ENCODE results near the gene IRF4.

IRF4 gene

DNA sequence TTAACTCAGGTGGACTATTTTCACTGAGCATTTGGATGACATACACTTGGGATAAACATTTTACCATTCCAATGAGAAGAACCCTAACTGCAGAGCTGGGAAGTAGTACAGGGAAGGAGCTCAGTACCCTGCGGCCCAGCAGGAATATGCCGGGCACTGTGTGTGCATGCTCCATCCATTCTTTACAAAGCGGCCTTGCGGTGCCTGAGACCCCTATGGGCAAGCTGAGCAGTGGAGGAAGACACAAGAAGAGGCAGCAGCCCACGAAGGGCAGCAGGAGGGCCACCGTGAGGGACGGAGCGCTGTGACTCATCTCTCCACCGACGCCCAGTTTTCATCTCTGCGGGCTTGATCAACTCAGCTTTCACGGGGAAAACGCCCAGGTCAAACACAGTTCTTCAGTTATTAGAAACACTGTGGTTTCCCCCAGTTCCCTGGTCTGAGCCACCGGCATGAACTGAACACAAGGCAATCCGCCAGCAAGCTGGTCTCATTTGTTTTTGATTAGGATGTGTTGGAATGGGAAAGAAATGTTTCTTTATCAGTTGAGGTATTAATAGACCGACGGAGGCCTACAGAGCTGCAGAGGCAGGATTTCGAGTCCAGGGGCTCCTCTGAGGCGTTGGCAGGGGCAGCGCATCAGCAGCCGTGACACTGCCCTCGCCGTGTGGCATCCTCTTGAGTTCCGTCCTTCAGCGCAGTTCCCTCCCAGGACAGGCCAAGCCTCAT is 44.9 kb downstream of the IRF4 start:
- Histone ChIP-seq H3K27ac (ENCODE audit: low read length) (no peak overlapping the region), H3K4me3 (ENCODE audit: low read depth in 1 of 2, low read length in 2 of 2) (no peak overlapping the region), H3K9me3 (ENCODE audit: control insufficient read depth in 1 of 2, low read length in 2 of 2) (no peaks in the 10 kb centered on the region), H3K27me3 (ENCODE audit: low read depth, low read length) (no peaks in the 10 kb centered on the region), H3K4me1 (ENCODE audit: control insufficient read depth in 1 of 2, insufficient read depth in 2 of 2, low read length in 2 of 2) (no peaks in the 10 kb centered on the region), H3K36me3 (ENCODE audit: control insufficient read depth in 1 of 2, insufficient read depth in 2 of 2, low read length in 2 of 2) (no peaks in the 10 kb centered on the region)

- Histone ChIP-seq H3K4me1 (ENCODE audit: control insufficient read depth in 1 of 2, insufficient read depth in 2 of 2, low read length in 2 of 2) (no peaks in the 10 kb centered on the region), H3K27me3 (ENCODE audit: low read depth, low read length) (no peaks in the 10 kb centered on the region), H3K27ac (ENCODE audit: low read length) (no peak overlapping the region), H3K9me3 (ENCODE audit: control insufficient read depth in 1 of 2, low read length in 2 of 2) (no peaks in the 10 kb centered on the region), H3K4me3 (ENCODE audit: low read depth in 1 of 2, low read length in 2 of 2) (no peak overlapping the region), H3K36me3 (ENCODE audit: control insufficient read depth in 1 of 2, insufficient read depth in 2 of 2, low read length in 2 of 2) (no peaks in the 10 kb centered on the region)
These were observed 45.5 kb downstream of the IRF4 start for GRCh38 chr6:437037-437392.

- Histone ChIP-seq H3K9me3 (ENCODE audit: control insufficient read depth in 1 of 2, low read length in 2 of 2) (no peaks in the 10 kb centered on the region), H3K27me3 (ENCODE audit: low read depth, low read length) (no peaks in the 10 kb centered on the region), H3K4me1 (ENCODE audit: control insufficient read depth in 1 of 2, insufficient read depth in 2 of 2, low read length in 2 of 2) (no peaks in the 10 kb centered on the region), H3K27ac (ENCODE audit: low read length) (no peak overlapping the region), H3K4me3 (ENCODE audit: low read depth in 1 of 2, low read length in 2 of 2) (no peak overlapping the region), H3K36me3 (ENCODE audit: control insufficient read depth in 1 of 2, insufficient read depth in 2 of 2, low read length in 2 of 2) (no peaks in the 10 kb centered on the region)
These were observed 47.1 kb downstream of the IRF4 start for GRCh38 chr6:438634-439170.

DNA sequence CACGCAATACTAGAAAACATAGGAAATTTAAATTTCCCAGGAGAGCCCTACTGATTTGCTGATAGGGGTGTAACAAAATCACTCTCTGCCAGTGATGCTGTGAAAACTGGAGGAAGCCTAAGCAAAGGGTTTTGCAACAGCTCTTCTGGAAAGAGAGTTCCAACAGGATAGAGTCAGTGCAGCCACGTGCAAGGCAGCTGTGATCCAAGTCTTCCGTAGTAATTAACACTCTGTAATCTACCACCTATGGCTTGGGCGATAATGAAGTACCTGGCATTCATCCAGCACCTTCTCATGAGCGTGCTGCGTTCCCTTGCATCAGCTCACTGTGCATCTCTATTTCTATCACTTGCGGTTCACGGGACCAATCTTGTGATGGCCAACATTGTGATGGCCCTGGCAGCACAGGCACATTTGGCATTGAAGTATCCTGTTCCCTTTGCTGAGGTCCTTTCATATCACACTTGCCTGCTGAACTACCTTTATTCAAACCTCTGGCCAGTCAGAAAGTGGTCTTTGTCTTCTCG is 48.2 kb downstream of the IRF4 start:
- Histone ChIP-seq H3K36me3 (ENCODE audit: control insufficient read depth in 1 of 2, insufficient read depth in 2 of 2, low read length in 2 of 2) (no peaks in the 10 kb centered on the region), H3K9me3 (ENCODE audit: control insufficient read depth in 1 of 2, low read length in 2 of 2) (no peaks in the 10 kb centered on the region), H3K27ac (ENCODE audit: low read length) (no peak overlapping the region), H3K4me3 (ENCODE audit: low read depth in 1 of 2, low read length in 2 of 2) (no peak overlapping the region), H3K27me3 (ENCODE audit: low read depth, low read length) (no peaks in the 10 kb centered on the region), H3K4me1 (ENCODE audit: control insufficient read depth in 1 of 2, insufficient read depth in 2 of 2, low read length in 2 of 2) (no peaks in the 10 kb centered on the region)

- H3K27ac ChIP-seq (ENCODE audit: low read length), result no peak overlapping the region
- no peaks in the 10 kb centered on the region for H3K4me1 ChIP-seq (ENCODE audit: control insufficient read depth in 1 of 2, insufficient read depth in 2 of 2, low read length in 2 of 2)
- H3K4me3 ChIP-seq (ENCODE audit: low read depth in 1 of 2, low read length in 2 of 2), result no peak overlapping the region
- no peaks in the 10 kb centered on the region for H3K36me3 ChIP-seq (ENCODE audit: control insufficient read depth in 1 of 2, insufficient read depth in 2 of 2, low read length in 2 of 2)
- H3K27me3 ChIP-seq (ENCODE audit: low read depth, low read length), result no peaks in the 10 kb centered on the region
- no peaks in the 10 kb centered on the region for H3K9me3 ChIP-seq (ENCODE audit: control insufficient read depth in 1 of 2, low read length in 2 of 2)
These were observed 49.8 kb downstream of the IRF4 start for GRCh38 chr6:441126-441920.

GRCh38 chr6:443621-444159 is 52.1 kb downstream of the IRF4 start:
- Histone ChIP-seq H3K27me3 (ENCODE audit: low read depth, low read length) (no peaks in the 10 kb centered on the region), H3K36me3 (ENCODE audit: control insufficient read depth in 1 of 2, insufficient read depth in 2 of 2, low read length in 2 of 2) (no peaks in the 10 kb centered on the region), H3K4me1 (ENCODE audit: control insufficient read depth in 1 of 2, insufficient read depth in 2 of 2, low read length in 2 of 2) (no peaks in the 10 kb centered on the region), H3K27ac (ENCODE audit: low read length) (no peak overlapping the region), H3K4me3 (ENCODE audit: low read depth in 1 of 2, low read length in 2 of 2) (no peak overlapping the region), H3K9me3 (ENCODE audit: control insufficient read depth in 1 of 2, low read length in 2 of 2) (no peaks in the 10 kb centered on the region)

DNA sequence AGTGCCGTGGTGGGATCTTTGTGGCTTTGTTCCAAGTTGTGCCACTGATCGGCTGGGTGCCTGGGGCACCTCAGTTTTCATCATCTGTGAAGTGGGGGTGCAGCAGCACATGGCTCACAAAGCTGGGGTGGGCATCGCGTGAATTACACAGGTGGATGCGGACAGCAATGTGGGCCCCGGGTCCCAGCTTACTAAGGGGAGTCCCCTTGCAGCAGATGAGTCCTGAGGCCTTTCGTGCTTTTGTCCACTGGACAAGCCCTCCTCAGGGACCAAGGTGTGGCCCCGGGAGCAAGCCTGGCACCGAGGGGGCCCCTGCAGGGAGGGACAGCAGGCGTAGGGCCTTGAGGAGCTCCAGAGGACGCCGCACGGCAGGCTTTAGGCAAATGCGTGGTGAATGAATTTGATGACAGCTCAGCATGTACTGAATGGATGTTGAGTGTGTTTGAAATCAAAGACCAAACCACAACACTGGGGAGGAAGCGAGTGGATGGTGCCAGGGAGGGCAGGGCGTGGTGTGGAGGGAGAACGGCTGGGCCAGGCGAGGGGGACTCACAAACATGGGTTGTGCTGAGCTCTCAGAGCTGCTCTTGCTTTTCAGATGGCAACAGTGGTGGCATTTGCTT is 53.2 kb downstream of the IRF4 start:
- H3K4me1 ChIP-seq (ENCODE audit: control insufficient read depth in 1 of 2, insufficient read depth in 2 of 2, low read length in 2 of 2), result no peaks in the 10 kb centered on the region

GRCh38 chr6:445571-446417 is 54.2 kb downstream of the IRF4 start:
- Histone ChIP-seq H3K36me3 (ENCODE audit: control insufficient read depth in 1 of 2, insufficient read depth in 2 of 2, low read length in 2 of 2) (no peaks in the 10 kb centered on the region), H3K27me3 (ENCODE audit: low read depth, low read length) (no peaks in the 10 kb centered on the region), H3K27ac (ENCODE audit: low read length) (no peak overlapping the region), H3K9me3 (ENCODE audit: control insufficient read depth in 1 of 2, low read length in 2 of 2) (no peaks in the 10 kb centered on the region), H3K4me3 (ENCODE audit: low read depth in 1 of 2, low read length in 2 of 2) (no peak overlapping the region), H3K4me1 (ENCODE audit: control insufficient read depth in 1 of 2, insufficient read depth in 2 of 2, low read length in 2 of 2) (no peaks in the 10 kb centered on the region)

More for the DNA sequence above, 53.2 kb downstream of the IRF4 start:
- Histone ChIP-seq H3K36me3 (ENCODE audit: control insufficient read depth in 1 of 2, insufficient read depth in 2 of 2, low read length in 2 of 2) (no peaks in the 10 kb centered on the region), H3K27ac (ENCODE audit: low read length) (no peak overlapping the region), H3K9me3 (ENCODE audit: control insufficient read depth in 1 of 2, low read length in 2 of 2) (no peaks in the 10 kb centered on the region), H3K4me3 (ENCODE audit: low read depth in 1 of 2, low read length in 2 of 2) (no peak overlapping the region), H3K27me3 (ENCODE audit: low read depth, low read length) (no peaks in the 10 kb centered on the region)

- Histone ChIP-seq H3K27ac (ENCODE audit: low read length) (no peak overlapping the region), H3K9me3 (ENCODE audit: control insufficient read depth in 1 of 2, low read length in 2 of 2) (no peaks in the 10 kb centered on the region), H3K27me3 (ENCODE audit: low read depth, low read length) (no peaks in the 10 kb centered on the region), H3K4me1 (ENCODE audit: control insufficient read depth in 1 of 2, insufficient read depth in 2 of 2, low read length in 2 of 2) (no peaks in the 10 kb centered on the region), H3K4me3 (ENCODE audit: low read depth in 1 of 2, low read length in 2 of 2) (no peak overlapping the region), H3K36me3 (ENCODE audit: control insufficient read depth in 1 of 2, insufficient read depth in 2 of 2, low read length in 2 of 2) (no peaks in the 10 kb centered on the region)
These were observed 55.1 kb downstream of the IRF4 start for GRCh38 chr6:446418-447366.
